GM18517 (cell line): ENCODE results near the gene NT5DC3.

Experiments
- ATAC-seq: cut with Tn5 transposase; IDR thresholded peaks from one replicate; pipeline ENCODE4 v1.9.1; 2021; ENCODE audit warnings: mild to moderate bottlenecking, moderate library complexity; ENCODE audit not compliant: unreplicated experiment

NT5DC3 gene

DNA sequence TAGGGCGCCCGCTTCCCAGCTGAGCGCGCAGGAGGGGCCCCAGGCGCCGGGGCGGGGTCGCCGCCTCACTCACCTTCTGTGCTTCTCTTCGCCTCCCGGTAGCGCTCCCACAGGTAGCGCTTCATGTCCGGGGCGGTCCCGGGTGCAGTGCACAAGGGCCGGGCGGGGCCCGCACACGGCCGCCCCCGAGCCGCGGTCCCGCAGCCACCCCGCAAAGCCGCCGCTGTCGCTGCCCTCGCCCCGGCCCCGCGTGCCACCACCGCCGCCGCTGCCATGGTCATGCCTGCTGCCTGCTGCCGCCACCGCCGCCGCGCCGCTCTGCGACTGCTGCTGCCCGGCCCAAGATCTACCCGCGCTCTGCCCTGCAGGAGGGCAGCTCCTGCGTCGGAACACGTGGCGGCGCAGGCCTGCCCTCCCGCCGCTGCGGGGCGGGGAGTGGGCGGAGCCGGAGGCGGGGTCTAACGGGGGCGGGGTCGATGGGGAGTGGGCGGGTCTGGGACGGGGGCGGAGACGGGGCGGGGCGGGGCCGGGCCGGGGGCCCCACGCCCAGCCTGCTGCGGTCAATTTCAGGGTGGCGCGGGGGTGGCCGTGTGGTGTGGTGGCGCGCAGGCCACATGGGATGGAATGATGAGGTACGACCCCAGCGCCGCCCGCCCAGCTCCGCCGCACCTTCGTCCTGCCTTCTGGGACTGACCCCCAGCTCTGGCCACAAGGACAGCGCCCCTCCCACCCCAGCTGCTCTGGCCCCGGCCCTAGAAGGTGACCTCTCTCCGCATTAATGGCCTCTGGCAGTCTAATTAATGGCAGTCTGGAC lies at the start of gene NT5DC3:
TSS of gene NT5DC3 (minus strand) at position 359 of the 814 bp plus-strand sequence. CDS start at position 281, 78 bp downstream.
- peak; percentile 74 for ATAC-seq

DNA sequence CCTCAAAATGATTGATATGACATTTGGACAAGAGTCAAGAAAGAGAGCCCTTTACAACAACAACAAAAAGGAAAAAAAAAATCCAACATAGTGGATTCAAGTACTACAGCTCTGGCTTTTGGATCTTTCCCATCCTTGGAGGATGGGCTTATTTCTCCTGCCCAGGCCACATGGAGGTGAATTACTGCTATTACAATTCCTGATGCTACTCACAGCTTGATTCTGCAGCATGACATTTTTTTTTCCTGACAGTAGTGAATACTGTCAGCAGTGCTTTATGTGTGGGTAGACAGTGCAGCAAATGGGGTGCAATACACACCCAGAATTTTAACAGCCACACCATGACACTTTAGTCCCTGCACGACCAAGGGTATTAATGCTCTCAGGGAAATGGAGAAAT lies 46.7 kb upstream of the NT5DC3 start:
- no peak for ATAC-seq

DNA sequence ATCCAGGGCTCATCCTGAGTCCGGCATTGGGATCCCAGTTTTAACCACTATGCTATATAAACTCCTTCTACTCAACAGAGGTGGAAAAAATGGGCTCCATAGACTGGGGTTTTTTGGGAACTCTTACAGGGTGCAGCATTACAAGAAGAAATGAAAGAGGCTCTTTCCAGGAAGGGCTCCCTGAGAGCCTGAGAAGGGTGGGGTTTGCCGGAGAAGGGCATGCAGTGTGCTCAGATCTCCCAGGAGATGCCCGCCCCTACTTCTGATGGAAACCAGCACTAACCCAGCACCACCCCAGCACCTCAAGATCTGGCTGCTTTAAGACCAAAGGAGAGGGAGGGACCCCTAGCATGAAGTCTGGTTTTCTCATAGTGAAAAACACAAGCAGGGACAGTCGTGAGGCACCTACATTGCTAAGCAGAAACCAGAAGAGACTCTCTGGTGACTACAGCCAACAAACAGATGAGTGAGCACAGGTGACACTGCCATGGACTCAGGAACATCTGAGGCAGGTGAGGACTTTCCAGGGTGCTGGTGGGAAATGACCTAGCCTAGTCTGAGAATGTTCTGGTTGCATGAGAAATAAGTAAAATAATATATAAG lies 45.3 kb upstream of the NT5DC3 start:
- no peak for ATAC-seq

DNA sequence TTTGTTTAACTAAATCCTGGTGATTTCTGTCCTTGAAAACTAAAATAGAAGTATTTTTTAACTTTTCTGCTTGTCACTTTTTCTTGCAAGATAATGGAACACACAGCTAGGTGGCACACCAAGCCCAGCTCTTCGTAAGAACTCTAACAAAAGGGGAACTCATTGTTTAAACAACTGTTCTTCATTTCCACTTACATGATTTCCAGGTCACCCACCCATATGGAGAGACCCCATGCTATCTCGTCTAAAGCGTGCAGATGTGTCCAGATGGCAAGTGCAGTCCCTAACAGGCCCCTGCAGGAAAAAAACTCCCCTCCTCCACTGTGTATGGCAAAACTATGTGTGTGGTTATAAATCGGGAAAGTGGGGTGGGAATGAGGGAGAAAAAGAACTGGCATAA lies 43.3 kb upstream of the NT5DC3 start:
- no peak for ATAC-seq

DNA sequence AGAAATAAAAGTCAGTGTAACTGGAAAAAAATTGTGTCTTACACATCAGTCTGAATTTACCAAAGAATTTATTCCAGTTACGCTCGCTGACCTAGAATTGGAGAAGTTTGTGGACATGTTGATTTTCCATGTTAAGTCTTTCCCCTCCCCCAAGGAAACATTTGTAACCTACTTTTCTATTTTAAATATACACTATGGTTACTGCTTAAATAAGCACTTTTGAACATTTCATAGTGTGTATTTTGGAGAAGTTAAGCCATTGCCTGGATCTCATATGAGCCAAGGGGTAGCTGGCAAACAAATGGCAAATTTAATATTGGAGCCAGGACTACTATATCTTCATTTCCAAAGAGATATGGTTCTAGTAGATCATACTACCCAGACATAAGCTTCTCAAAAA lies 42.9 kb upstream of the NT5DC3 start:
- no peak for ATAC-seq

DNA sequence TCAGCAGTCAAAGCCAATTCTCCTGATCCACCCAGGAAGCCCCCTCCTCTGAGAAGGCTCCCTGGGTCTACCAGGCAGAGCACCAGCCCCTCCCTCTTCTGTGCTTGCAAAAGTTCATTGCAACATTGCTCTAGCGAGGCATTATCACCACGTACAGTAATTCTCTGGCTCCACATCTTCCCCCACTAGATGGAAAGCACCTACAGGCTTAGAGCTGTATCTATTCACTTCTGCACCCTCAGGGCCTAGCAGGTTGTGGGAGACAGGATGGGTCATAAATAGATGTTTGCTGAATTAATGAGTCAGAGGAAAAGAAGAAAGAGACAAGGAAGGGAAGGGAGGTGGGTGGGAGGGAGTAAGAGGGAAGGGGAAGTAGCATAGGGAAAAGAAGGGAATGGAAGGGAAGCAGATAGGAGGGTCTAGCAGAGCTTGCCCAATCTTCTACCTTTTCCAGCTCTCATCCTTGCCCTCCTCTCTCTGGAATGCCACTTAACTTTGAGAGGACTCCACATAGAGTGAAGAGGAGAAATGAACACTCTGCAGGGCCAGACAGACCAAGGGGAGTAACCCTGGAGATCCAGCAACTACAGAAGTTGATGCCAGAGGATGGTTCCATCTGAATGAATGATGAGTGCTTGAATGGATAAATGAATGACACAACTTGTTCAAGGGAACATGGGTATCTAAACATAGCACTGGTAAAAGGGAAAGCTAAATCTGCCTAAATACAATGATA lies 42.0 kb upstream of the NT5DC3 start:
- ATAC-seq, result no peak

DNA sequence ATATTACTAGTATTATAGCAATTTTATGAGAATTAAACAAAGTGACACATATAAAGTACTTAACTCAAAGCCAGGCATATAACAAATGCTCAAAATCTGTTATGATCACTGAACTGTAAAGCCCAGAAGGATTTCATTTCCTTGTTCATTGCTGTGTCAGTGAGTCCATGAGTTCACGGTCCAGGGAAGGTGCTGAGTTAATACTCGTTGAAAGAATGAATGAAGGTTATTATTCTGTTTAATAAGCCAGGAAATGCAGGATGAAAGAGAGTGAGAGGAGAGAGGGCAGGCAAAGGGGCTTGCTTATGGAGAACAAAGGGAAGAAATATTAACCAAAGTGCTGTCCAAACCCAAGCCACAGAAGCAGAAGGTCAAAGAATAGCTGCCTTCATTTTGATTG lies 40.2 kb upstream of the NT5DC3 start:
- no peak for ATAC-seq

DNA sequence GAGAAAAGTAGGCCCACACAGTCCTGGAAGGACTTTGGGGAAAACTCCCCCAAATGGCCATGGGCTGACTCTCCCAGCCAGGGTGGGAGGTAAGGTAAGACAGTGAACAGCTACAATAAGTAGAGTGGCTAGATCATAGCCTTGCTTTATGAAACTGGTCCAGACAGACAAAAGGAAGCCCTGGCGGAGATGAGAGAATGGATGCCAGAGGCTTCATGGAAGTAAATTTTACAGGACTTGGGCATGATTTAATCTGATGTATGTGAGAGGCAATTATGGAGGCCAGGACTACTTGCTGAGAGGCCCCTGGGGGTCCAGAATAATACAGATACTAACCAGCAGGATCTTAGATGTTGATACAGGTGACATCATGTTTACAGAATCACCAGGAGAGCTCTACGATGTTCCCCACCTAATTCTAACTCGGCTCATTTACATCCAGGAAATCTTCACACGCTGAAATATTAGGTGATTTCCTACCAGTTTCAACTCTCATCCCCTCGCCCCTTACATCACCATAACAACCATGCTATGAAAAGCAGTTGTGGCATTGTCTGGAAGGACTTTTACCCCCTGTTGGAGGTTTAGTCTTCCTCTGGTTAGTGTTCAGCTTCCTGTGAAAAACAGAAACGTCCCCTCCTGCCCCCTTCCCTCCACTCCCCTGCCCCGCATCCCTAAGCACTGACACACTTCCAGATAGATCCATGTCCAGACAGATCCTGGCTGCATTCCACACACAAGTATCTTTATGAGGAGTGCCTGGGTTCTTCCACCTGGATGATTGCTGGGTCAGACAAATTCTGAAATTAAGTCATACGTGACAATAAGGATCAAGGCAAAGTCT lies 39.5 kb upstream of the NT5DC3 start:
- ATAC-seq, result no peak

DNA sequence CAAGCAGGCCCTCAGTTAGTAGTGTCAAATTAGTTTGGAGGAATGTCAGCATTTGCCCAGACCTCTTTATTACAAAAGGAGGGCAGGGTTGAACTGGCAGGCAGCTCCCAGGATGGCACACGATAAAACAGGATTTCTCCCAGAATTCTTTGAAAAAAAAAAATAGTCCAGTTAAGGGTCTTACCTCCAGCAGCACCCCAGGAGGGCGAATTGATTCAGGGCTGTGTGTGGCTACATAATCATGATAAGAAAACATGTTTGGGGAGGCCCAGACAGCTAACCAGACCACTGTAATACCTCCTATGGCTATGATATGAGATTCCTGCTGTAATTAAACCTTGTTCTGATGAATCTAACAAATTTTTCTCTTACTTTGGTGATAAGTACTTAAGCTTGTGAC lies 38.8 kb upstream of the NT5DC3 start:
- no peak for ATAC-seq

DNA sequence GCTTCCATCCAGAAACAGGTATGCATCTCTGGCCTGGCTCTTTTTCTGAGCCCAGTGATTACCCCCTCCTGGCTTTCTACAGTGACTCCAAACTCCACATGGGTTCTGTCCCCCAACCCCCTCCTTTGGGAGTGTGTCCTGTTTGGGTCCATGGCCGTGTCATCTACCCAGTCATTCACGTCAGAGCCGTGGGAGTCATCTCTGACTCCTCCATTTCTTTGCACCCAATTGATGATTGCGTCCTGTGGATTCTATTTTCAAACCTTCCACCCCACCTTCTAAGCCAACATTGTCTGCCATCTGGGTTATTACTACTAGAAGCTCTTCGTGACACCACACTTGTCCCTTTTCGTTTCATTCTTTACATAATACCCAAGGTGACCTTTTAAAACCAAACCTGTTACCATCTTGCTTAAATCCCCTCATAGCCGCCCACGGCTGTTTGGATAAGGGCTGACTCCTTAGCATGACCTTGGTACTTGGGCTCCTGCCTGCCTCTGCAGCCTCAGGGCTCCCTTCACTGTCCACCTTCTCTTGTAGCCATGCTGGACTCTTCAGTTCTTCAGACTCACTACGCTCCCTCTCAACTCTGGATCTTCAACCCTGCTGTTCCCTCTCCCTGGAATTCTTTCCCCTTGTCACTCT lies 38.1 kb upstream of the NT5DC3 start:
- ATAC-seq, result no peak

DNA sequence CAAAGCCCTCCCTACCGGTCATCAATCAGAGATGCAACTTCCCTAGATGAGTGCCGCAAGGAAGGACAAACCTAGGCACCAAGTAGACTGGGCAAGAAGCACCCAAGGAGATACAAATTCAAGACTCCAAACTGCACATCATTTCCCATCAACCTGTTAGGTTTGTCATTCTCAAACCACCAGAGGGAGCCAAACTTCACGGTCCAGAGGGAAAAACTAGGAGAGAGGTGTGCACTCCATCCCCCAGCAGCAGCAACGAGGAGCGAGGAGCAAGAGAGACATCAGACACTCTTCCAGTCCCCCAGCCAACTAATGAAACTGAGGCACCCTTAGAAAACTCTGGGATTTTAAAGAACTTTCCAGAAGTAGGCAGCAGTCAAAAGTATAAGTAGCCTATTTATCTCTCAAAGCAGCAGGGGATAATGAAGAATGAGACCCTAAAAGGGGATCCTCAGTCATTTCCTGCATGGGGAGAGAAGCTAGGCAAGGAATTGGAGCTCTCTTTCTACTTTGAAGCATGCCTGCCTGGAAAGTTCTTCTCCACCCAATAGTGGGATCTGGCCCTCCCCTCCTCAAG lies 37.0 kb upstream of the NT5DC3 start:
- ATAC-seq, result no peak

DNA sequence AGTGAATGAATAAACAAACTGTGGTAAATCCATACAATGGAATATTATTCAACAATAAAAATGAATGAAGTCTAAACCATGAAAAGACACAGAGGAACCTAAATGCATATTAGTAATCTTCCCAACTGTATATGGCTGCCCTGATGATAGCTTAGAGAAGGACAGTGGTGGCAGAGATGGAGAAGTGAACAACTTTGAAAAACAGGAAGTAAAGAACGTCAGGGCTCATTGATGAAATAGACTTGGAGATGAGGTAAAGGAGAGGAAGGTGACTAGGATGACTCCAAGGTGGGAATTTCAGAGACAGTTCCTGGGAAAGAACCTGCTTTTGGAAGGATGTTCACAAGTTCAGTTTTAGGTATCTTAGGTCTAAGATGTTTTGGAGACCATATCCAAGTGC lies 36.3 kb upstream of the NT5DC3 start:
- no peak for ATAC-seq

DNA sequence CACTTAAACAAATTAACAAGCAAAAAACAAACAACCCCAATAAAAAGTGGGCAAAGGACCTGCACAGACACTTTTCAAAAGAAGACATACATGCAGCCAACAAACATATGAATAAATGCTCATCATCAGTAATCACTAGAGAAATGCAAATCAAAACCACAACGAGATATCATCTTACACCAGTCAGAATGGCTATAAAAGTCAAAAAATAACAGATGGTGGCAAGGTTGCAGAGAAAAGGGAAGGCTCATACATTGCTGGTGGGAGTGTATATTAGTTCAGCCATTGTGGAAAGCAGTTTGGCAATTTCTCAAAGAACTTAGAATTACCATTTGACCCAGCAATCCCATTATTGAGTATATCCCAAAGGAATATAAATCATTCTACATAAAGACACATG lies 34.6 kb upstream of the NT5DC3 start:
- ATAC-seq, result no peak

DNA sequence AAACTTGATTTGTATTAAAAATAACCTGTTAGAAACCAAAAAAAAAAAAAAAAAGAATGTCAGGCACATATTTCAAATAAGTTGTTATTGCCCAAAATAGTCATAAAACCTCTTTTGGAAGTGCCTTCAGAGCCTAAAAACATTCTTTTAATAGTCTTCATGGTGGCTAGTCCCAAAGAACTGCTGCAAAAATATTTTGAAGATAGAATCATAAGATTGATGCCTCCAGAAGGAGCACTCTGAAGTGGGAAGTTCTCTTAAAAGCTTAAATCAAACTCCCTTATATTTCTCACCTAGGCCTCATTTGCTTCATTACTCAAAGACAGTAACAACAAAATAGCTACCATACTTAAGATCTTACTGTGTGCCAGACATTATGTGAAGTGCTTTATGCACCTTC lies 27.2 kb upstream of the NT5DC3 start:
- no peak for ATAC-seq

DNA sequence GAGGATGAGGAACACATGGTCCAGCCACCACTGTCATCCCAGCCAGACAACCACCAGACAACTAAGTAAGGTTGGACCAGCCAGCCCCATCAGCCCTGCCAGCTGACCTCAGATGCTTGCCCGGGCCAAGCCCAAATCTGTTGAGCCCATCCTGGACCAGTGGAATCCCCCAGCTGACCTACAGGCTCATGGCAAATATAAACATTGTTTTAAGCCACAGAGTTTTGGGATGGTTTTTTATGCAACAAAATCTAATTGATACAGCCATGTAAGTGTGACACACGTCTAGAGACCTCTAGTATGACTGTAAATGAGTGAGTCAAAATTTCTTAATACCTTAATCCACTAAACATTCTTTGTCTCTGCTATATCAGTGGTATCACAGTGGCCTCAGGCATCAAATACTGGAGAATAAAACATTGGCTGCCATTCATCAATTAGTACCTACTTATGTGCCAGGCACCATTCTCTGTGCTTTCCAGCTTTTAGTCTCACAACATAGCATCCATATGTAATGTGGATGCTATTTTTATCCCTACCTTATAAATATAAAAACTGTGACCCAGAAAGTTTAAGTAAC lies 24.2 kb upstream of the NT5DC3 start:
- no peak for ATAC-seq

DNA sequence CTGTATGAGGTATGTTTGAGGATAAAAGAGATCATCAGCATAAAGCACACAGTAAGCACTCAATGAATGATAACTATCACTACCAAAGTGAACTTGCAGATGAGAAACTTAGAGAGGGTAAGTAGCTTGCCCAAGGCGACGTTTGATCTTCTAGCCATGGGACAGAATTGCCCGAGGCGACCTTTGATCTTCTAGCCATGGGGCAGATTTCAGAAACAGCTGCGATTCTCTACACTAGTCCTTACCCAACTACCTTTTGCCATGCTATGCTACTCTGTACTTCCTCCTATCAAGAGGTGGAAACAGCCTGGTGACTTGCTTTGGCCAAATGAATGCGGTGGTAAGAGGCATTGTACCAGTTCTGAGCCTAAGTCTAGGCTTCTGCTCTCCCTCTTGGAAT lies 23.7 kb upstream of the NT5DC3 start:
- ATAC-seq, result no peak

DNA sequence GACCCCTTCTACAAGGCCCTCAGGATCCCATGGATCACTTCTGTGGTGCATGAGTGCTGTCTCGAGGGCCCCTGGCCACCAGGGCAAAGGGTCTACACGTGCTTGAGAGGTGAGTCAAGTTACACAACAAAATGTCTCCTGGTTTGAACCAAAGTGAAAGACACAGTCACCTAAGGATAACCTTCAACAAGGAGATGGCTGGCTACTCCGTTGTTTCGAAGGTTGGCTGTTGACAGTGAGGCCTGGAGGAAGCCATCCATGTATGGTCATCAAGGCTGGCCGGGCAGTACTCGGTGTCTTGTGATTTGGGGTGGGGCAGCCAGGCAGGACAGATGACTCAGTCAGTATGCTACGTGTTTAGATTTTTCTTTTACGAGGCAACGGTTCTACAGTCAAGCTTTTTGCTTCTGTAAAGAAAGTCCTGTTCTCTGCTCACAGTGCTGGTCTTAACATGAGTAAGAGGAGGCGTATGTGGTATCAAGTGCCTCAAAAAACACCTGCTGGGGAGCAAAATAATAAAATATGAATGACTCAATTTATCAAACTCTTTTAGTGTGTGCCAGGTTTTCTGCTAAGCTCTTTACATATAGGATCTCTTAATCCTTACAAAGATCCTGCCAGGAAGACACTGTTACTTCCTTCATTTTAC lies 18.0 kb upstream of the NT5DC3 start:
- ATAC-seq, result no peak

DNA sequence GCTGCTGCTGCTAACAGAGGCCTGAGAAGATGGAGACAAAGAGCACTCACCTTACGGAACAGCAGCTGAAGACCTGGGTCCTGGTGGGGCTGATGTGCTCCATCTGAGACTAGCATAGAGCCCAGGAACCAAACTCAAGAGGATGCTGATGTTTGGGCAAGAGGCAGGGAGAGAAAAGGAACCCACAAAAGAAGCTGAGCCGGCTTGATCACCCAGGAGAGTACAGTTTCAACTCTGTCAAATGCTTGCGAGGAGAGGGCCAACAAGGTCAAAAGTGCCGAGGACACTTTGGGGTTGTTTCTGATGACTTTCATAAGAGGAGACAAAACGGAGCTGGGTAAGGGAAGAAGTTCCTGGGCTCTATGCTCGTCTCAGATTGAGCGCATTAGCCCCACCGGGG lies 17.3 kb upstream of the NT5DC3 start:
- ATAC-seq, result no peak

DNA sequence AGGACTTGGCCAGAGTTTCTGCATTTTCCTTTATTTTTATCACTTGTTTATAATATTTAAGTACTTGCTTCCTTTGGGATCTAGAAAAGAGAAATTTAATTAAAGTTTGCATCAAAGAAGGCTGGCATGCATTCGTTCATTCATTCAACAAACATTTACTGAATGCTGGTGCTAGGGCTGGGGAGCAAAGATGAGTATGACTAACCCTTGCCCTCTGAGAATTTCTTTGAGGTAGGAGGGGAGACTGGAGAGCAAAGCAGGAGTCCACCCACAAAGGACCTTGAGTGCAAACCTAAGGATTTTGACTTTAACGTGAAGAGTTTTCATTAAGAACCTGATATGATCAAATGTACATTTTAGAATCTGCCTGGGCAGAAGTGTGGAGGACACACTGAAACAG lies 16.1 kb upstream of the NT5DC3 start:
- no peak for ATAC-seq
